Measurements from ENCODE around the gene SSTR3.

SSTR3 gene

DNA sequence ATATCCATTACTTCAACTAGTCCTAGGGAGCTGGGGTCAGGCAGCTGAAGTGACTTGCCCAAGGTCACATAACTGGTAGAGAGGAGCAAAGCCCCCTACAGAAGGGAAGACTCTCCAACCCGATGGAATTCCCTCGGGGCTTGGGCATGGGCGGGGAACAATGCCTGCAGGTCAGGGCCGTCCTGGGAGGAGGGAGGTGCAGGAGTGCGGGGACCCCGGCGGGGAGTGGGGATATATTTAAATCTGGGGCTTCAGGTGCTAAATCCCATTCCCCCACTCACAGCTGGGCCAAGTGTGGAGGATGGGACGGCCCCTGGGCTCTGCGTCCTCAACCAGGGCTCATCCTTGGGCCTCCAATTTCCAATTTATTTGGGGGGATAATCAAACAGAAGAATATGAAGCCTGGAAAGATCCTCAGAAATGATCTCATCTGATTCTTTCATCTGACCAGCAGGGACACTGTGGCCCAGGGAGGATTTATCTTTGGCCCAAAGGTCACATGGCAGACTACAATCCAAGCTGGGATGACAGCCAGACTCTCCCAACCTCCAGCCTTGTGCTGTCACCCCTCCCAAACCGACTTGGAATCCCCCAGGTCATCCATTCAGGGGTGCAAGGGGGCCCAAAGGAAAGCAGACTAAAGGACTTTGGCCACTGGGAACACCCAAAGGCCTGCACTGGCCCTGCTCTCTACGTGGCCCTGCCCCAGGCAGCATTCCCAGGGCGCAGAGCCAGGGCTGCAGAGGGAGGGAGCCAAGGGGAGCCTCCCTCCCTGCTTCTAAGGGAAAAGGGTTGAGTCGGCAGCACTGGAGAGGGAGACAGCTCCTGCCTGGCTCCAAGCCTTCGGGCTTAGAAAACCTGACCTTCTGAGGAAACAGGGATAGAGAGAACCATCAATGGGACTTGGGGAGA, 15.5 kb downstream of the SSTR3 start:
- DNase-seq (ENCODE audit: low spot score): peak; percentile 61

DNA sequence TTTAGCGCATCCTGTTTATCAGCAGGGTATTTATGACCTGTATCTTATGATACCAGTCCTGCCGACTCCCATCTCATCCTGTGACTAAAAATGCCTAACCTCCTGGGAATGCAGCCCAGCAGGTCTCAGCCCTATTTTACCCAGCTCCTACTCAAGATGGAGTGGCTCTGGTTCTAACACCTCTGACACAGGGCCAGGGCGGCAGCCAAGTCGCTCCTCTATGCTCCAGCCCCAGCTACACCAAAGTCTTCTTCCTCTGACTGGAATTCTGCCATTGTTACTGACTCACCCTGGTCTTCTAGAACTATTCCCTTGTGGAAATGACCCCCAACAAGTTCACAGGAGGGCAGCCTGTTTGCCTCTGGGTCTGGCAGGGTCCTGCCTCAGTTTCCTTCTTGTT, 16.4 kb downstream of the SSTR3 start:
- no peak for DNase-seq (ENCODE audit: low spot score)

GRCh38 chr22:37194750-37195149, 17.5 kb downstream of the SSTR3 start:
- no peak for DNase-seq (ENCODE audit: low spot score)

- DNase-seq (ENCODE audit: low spot score): peak; percentile 37
Measured at GRCh38 chr22:37193629-37194191, 18.6 kb downstream of the SSTR3 start.

GRCh38 chr22:37192741-37193140, 19.5 kb downstream of the SSTR3 start:
- DNase-seq (ENCODE audit: low spot score): no peak

- no peak for DNase-seq (ENCODE audit: low spot score)
Measured at GRCh38 chr22:37192204-37192603, 20.1 kb downstream of the SSTR3 start.

GRCh38 chr22:37190262-37190780, 22.0 kb downstream of the SSTR3 start:
- no peak for DNase-seq (ENCODE audit: low spot score)

DNA sequence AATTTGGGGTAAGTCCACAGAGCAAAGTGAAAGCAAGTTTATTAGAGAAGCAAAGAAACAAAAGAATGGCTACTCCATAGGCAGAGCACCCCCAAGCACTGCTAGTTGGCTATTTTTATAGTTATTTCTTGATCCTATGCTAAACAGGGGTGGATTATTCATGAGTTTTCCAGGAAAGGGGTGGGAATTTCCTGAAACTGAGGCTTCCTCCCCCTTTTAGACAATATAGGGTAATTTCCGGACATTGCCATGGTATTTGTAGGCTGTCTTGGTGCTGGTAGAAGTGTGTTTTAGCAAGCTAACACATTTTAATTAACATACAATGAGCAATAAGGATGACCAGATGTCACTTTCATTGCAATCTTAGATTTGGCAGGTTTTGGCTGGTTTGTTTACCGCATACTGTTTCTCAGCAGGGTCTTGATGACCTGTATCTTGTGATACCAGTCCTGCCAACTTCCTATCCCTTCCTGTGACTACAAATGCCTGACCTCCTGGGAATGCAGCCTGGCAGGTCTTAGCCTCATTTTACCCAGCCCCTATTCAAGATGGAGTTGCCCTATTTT, 23.3 kb downstream of the SSTR3 start:
- no peak for DNase-seq (ENCODE audit: low spot score)

GRCh38 chr22:37187891-37188761, 24.2 kb downstream of the SSTR3 start, which contains the start of gene C1QTNF6:
TSS of gene C1QTNF6 (minus strand) at chr22:37188247. CDS start at chr22:37188213, 34 bp downstream.
- DNase-seq (ENCODE audit: low spot score): no peak

GRCh38 chr22:37187552-37187890, 24.8 kb downstream of the SSTR3 start:
- no peak for DNase-seq (ENCODE audit: low spot score)

- DNase-seq (ENCODE audit: low spot score): no peak
Measured at GRCh38 chr22:37186997-37187522, 25.2 kb downstream of the SSTR3 start.

- DNase-seq (ENCODE audit: low spot score): peak; percentile 56
Measured at GRCh38 chr22:37186228-37186996, 25.9 kb downstream of the SSTR3 start.

GRCh38 chr22:37185646-37186227, 26.5 kb downstream of the SSTR3 start:
- DNase-seq (ENCODE audit: low spot score): no peak

DNA sequence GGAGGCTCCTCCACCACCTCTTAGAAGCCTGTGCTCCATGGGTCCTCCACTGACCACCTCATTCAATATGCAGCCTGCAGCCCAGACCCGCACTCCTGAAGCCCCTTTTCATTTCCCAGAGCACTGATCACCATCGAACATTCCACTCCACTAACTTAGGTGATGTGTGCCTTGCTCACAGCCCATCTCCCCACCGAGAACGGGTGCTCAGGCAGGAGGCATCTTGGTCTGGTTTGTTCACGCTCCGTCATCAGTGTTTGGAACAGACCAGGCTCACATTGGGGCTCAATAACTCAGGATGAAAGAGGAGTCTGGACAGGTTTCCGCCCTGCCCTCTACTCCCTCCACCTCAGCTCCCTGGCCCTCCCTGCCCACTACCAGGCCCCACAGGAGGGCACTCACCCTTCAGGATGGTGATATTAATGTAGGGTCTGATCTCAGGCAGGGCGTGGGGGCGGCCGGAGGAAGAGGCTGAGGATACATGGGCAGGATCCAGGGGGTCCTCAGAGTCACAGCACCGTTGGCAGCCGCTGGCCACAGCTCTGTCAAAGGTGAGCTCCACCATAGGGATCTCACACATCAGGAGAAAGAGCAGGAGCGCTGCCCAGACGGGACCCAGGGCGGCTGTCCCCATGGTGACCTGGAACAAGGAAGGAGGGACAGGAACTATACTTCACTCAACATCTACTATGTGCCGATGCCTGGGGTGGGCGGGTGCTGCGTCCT, 27.3 kb downstream of the SSTR3 start:
- DNase-seq (ENCODE audit: low spot score): no peak

- no peak for DNase-seq (ENCODE audit: low spot score)
Measured at GRCh38 chr22:37184380-37184755, 27.9 kb downstream of the SSTR3 start.

DNA sequence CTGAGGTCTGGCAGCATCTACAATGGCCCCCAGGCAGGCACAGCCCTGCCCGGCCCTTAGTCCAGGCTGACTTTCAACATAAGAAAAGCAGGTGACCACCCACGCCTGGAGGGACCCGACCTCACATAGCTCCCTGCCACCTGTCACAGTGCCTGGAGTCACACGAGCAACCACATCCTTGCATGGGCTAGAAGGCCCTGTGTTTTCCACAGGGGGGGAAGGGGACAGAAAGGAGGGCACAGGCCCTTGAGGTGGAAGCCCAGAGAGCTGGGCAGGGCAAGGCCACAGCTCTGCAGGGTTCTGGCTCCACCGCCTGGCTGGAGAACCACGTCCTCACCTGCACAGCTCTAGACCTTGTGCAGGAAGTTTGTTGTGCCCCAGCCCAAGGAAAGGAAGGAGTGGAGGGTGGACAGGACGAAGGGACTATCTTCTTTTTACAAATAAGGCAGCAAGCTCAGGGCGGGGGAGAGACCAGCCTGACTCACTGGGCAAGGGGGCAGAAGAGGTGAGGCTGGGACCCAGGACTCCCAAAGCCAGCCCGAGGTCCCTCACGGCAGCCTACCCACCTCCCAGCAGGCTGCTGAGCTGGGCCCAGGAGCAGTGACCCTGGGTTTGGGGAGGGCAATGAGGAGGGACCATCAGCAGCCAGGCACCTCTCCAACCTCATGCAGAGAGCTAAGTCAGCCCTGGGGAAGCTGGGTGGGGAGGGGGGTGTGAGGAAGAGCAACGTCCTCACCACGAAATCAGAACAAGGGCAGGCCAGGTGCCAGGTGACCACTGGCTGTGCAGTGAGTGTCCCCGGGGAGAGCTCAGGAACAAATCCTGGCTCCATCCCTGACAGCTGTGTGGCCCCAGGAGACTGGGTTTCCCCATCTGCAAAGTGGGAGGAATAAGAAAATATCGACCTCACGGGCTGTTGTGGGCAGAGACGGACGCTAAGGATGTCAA, 28.6 kb downstream of the SSTR3 start:
- DNase-seq (ENCODE audit: low spot score): no peak

- no peak for DNase-seq (ENCODE audit: low spot score)
Measured at GRCh38 chr22:37182949-37183245, 29.4 kb downstream of the SSTR3 start.

- no peak for DNase-seq (ENCODE audit: low spot score)
Measured at GRCh38 chr22:37182101-37182948, 30.0 kb downstream of the SSTR3 start.
